Panc1 (cell line): ENCODE data around the gene VIT.

ENCODE experiments used
- CTCF ChIP-seq: fragments of 450-650 bp; IDR thresholded peaks from 2 replicates; pipeline ENCODE4 v1.5.1; 2017; ENCODE audit warnings: mild to moderate bottlenecking
- POLR2AphosphoS5 ChIP-seq: IDR thresholded peaks from 2 replicates; pipeline ENCODE4 v1.6.1; 2012; ENCODE audit warnings: mild to moderate bottlenecking, low read depth, low read length, moderate library complexity
- TF ChIP-seq, protein P1 (sequence below), 2 experiments: IDR thresholded peaks; 2 replicates each; pipeline ENCODE4 v1.6.1; 2011 to 2012; ENCODE audit warnings: low read depth in 2 of 2, control low read depth in 1 of 2, low read length in 1 of 2, mild to moderate bottlenecking in 1 of 2, moderate library complexity in 1 of 2; ENCODE audit not compliant: insufficient read depth in 1 of 2

- TF ChIP-seq CTCF (no peak), POLR2AphosphoS5 (no peak)
- TF ChIP-seq, protein P1, sequence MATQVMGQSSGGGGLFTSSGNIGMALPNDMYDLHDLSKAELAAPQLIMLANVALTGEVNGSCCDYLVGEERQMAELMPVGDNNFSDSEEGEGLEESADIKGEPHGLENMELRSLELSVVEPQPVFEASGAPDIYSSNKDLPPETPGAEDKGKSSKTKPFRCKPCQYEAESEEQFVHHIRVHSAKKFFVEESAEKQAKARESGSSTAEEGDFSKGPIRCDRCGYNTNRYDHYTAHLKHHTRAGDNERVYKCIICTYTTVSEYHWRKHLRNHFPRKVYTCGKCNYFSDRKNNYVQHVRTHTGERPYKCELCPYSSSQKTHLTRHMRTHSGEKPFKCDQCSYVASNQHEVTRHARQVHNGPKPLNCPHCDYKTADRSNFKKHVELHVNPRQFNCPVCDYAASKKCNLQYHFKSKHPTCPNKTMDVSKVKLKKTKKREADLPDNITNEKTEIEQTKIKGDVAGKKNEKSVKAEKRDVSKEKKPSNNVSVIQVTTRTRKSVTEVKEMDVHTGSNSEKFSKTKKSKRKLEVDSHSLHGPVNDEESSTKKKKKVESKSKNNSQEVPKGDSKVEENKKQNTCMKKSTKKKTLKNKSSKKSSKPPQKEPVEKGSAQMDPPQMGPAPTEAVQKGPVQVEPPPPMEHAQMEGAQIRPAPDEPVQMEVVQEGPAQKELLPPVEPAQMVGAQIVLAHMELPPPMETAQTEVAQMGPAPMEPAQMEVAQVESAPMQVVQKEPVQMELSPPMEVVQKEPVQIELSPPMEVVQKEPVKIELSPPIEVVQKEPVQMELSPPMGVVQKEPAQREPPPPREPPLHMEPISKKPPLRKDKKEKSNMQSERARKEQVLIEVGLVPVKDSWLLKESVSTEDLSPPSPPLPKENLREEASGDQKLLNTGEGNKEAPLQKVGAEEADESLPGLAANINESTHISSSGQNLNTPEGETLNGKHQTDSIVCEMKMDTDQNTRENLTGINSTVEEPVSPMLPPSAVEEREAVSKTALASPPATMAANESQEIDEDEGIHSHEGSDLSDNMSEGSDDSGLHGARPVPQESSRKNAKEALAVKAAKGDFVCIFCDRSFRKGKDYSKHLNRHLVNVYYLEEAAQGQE (IDR thresholded peaks at IDR 0.05; ENCODE audit: insufficient read depth in 1 of 2, low read depth in 2 of 2, low read length in 1 of 2) = no peak
These were observed 38.8 kb upstream of the VIT start for GRCh38 chr2:36657703-36658102.
